Measurements from ENCODE around the gene PALMD.

PALMD gene

DNA sequence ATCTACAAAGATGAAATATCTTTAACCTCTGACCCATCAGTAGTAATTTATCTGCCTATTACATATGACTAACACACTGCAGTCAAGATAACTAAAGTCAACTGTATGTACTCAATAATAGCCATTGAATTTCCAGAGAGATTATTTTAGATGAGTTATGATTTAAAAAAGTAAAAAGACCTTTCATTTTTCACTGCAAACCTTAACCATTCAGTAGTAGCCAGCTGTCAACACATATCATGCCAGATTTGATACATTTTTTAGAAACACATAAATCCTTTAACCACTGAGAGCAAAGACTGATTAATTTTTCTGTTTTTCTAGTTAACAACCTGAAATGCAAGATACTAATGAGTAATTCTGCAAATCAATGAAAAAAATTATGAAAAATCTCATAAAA lies 31.0 kb downstream of the PALMD start:
- DNase-seq (ENCODE audit: insufficient read length, low spot score) (no peak), FAIRE-seq (no peak)
- TF ChIP-seq POLR2A (IDR thresholded peaks at IDR 0.05; ENCODE audit: low read depth, low read length), result no peak

DNA sequence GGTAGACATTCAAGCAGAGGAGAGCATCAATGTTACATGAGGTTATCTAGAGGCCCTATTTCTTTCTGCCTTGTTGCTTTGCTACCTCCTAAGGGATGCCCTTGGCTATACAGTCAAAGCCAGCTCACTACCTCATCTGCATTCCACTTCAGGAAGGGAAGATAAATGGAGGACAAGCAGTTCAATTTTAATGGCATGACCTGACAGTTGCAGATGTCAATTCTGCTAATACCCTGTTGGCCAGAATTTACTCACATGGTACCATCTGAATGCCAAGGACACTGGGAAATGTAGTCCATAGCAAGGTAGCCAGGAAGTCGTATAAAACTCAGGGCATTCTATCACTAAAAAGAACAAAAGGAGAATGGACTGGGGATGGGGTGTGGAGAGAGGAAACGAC lies 31.5 kb downstream of the PALMD start:
- TF ChIP-seq POLR2A (IDR thresholded peaks at IDR 0.05; ENCODE audit: low read depth, low read length), result no peak
- DNase-seq (ENCODE audit: insufficient read length, low spot score) (no peak), FAIRE-seq (peak; percentile 27)

DNA sequence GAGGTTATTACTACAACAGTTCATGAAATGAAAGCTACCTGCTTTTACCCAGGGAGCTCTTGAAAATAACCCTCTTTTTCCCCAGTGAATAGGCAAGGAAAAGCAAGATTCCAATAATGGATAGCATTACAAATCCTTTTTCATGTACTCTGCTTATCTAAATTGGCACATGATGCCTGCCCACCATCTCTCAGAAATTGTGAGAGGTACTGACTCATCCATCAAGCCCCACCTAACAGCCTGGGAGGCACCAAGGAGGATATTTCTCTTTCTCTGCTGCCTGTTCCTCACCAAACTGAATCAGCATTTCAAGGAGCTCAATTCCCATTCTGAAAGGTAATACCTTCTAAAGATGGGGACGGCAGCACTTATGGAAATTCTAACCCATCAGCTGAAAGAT lies 34.4 kb downstream of the PALMD start:
- FAIRE-seq (peak; percentile 69), DNase-seq (ENCODE audit: insufficient read length, low spot score) (no peak)
- TF ChIP-seq POLR2A (IDR thresholded peaks at IDR 0.05; ENCODE audit: low read depth, low read length), result no peak

DNA sequence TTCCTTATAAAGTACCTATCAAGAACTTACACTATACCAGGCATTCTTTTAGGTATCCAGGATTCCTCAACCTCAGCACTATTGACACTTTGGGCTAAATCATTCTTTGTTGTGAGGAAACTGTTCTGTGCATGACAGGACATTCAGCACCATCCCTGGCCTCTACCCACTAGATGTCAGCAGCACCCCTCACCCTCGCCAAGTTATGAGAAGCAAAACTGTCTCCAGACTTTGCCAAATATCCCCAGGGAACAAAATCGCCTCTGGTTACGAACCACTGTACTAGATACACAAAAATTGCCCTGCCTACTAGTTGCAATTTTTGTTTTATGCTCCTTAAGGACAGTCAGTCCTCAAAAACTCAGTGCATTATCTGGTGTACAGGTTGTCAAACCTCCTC lies 35.7 kb downstream of the PALMD start:
- FAIRE-seq (no peak), DNase-seq (ENCODE audit: insufficient read length, low spot score) (no peak)
- no peak for TF ChIP-seq POLR2A (IDR thresholded peaks at IDR 0.05; ENCODE audit: low read depth, low read length)

DNA sequence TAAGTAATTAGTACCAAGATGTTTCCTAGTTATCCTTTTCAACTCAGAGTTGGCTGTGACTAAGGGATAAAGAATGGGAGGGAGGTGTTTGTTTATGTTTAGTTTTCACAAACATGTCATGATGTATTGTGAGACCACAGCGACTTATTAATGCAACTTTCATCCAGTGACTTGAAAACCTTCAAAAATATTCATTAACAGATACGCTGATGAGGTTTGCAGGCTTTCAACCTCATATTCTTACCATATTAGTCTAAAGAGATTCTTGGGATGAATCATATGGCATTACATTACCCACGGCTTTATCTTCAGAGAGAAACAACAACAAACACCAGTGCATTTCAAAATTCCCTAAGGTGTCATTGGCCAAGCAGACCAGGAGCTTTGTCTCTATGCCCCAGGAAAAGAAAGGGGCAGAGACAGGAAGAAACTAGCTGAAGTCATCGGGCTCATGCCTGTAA lies 36.4 kb downstream of the PALMD start:
- peak; percentile 73 for FAIRE-seq
- peak; percentile 19 for DNase-seq (ENCODE audit: insufficient read length, low spot score)
- TF ChIP-seq POLR2A (IDR thresholded peaks at IDR 0.05; ENCODE audit: low read depth, low read length), result no peak

DNA sequence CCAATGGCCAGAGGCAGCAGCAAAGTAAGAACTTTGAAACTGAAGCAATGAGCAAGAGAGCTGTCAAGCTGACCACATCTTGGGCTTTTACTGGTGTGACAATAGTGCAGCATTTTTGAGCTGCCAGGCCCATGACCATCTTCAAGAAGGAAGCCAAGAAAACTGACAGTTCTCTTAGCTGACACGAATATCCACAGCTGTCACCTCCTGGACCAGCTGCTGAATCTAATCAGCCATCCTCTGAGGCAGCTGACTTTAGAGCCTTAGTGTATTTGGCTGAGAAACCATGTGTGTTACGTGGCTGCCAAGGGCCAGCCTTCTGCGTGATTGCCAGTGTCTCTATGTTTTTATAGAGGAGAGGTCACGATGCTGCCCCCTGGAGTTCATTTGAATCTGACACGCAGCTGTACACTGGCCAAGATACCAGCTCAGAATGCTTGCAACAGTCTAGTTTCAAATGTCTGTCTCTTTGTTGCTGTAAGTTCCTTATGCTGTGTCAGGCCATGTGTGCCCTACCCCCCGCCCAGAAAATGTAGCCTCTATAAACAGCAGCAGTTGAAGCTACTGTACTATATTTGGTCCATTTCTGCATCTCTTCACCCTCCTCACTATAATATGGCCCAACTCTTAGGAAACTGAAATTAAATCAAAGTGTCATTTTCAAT lies 39.7 kb downstream of the PALMD start:
- no peak for TF ChIP-seq POLR2A (IDR thresholded peaks at IDR 0.05; ENCODE audit: low read depth, low read length)

DNA sequence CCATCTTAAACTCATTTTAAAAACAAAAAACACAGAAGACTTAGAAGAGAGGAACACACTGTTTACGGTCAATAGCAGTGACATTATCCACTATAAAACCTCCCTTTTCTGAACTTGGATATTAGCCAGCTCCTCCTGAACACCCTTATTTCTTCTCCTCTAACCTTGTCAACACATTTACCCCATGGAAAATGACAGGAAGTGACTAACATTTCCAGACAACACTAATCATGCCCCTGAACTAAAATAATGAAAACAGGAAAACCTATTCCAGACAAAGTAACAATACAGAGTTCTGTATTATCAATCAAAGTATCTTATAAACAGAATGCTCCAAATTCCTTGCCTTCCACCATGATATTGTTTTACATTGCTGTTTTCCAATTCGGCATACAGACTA lies 45.3 kb downstream of the PALMD start:
- no peak for DNase-seq (ENCODE audit: insufficient read length, low spot score)
- no peak for TF ChIP-seq POLR2A (IDR thresholded peaks at IDR 0.05; ENCODE audit: low read depth, low read length)
- no peak for FAIRE-seq

More for the DNA sequence above, 39.7 kb downstream of the PALMD start:
- DNase-seq (ENCODE audit: insufficient read length, low spot score) (peak; percentile 19), FAIRE-seq (peak; percentile 93)

DNA sequence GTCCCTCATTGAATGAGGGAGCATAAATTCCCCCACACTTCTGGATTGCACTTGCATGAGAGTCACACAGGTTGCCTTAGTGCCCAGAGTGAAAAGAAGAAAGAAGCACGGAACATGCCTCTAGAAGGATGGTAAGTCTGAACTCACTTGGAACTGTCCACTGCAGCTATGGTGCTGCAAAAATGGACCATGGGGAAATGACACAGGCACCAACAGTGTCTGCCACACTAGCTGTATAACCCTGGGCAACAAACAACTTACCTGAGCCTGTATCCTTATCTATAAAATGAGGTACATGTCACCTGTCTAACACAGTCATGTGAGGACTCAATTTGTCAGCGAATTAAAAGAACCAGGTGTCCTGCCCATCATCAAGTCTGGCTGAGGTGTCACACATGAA lies 50.7 kb downstream of the PALMD start:
- FAIRE-seq (no peak), DNase-seq (ENCODE audit: insufficient read length, low spot score) (no peak)
- no peak for TF ChIP-seq POLR2A (IDR thresholded peaks at IDR 0.05; ENCODE audit: low read depth, low read length)

DNA sequence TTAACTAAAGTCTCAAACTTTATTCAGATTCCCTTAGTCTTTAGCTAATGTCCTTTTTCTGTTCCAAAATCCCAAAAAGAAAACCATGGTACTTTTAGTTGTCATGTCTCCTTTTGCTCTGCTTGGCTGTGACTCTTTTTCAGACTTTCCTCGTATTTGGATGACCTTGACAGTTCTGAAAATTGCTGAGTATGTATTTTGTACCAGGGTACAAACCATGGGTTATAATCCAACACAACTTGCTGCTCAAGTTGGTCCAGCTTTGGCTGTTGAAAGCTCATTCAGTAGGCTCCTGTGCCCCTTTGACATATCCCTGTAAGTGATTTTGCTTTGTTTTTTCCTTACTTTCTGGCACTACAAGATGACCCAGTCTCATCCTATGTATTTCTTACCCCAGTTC lies 51.7 kb downstream of the PALMD start:
- FAIRE-seq (no peak), DNase-seq (ENCODE audit: insufficient read length, low spot score) (no peak)

DNA sequence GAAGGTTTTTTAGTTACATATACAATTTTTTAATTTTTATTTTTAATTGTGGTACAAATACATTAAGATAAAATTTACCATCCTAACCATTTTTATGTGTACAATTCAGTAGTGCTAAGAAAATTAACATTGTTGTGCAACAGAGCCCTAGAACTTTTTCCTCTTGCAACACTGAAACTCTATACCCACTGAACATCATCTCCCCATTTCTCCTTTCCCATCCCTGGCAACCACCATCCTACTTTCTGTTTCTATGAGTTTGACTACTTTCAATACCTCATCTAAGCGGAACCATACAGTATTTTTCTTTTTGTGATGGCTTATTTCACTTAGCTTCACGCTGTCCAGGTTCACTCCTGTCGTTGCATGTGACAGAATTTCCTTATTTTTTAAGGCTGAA lies 54.1 kb downstream of the PALMD start:
- FAIRE-seq, result no peak
- no peak for DNase-seq (ENCODE audit: insufficient read length, low spot score)
- no peak for TF ChIP-seq POLR2A (IDR thresholded peaks at IDR 0.05; ENCODE audit: low read depth, low read length)

More for the DNA sequence above, 51.7 kb downstream of the PALMD start:
- TF ChIP-seq POLR2A (IDR thresholded peaks at IDR 0.05; ENCODE audit: low read depth, low read length), result no peak

DNA sequence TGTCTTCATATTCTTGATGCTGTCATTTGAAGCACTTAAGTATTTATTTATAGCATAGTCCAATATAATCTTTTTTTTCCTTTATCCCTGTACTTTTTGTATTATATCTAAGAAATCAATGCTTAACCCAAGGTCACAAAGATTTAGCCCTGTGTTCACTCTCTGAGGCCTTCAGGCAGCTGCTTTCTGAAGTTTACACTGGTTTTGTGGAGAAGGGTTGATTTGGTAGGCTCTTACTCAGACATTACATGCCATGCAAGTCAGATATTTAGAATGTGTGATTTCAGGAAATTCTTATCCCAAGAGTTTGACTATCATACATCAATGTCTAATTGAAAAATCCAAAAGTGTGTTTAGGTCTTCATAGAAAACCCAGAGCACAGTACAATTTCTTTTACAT lies 56.3 kb downstream of the PALMD start:
- DNase-seq (ENCODE audit: insufficient read length, low spot score) (no peak), FAIRE-seq (no peak)
- TF ChIP-seq POLR2A (IDR thresholded peaks at IDR 0.05; ENCODE audit: low read depth, low read length), result no peak

DNA sequence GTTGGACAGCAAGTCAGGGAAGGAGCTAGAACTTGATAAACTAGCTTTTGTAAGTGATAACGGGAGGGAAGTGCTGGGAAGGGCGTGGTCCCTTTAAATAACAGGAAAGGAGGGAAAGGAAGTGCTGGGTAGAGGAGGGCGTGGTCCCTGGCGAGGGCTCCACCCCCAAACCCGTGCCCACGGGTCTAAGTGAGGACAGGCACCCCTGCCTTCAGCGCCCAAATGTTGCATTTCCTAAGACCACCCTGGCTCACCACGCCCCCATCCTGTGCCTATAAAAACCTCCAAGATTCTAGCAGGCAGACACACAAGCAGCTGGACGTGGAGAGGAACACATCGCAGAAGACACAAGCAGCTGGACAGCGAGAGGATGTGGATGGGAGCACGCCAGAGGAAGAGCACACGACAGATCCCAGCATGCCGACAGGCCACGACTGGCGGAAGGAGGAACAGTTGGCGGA lies 58.5 kb downstream of the PALMD start:
- peak; percentile 15 for DNase-seq (ENCODE audit: insufficient read length, low spot score)
- FAIRE-seq, result peak; percentile 95
- peak; percentile 63; the same call in 1 of the 2 replicates for TF ChIP-seq POLR2A (IDR thresholded peaks at IDR 0.05; ENCODE audit: low read depth, low read length)

DNA sequence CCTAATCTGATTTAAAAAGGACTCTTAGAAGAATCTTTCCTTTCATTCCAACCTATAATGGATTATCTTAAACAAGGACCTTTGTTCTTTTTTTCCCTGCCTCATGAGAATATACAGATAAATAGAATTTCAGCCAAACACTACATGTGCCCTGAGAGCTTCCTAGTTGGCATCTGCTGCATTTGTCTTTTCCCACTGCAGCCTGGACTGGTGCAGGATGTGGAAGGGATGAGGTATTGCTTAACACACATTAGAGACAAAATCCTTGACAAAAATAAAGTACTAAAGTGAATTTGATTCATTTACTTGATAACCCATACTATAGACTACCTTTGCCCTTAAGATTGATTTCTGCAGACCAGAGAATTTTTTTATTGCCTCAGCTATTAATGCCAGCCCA lies 59.5 kb downstream of the PALMD start:
- TF ChIP-seq POLR2A (IDR thresholded peaks at IDR 0.05; ENCODE audit: low read depth, low read length), result no peak
- no peak for DNase-seq (ENCODE audit: insufficient read length, low spot score)
- FAIRE-seq, result no peak

DNA sequence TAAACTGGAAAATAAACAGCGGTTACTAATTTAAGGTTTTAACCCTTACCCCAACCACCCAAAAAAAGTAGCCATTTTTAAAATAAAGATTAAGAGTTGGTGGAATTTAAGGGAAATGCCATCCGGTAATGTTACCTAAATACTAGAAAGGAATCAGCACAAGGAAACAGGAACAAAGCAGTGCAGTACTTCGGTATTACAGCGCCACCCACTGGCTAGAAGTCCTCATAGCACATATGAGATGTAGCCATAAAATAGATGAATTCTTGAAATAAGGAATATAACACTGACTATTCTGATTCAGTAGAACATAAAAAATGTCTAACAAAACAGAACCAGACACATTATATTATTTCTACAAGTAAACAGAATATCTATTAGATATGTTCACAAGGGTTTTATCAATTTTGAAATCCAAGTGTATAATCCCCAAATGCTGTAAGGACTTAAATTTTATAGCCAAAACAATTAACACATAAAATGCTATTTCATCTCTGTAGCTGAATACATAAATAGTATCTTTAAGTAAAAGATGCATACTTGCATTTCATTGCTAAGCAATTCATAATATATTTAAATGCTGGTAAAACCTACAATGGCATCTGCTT lies 61.7 kb downstream of the PALMD start:
- FAIRE-seq (peak; percentile 86), DNase-seq (ENCODE audit: insufficient read length, low spot score) (peak; percentile 17)
- TF ChIP-seq POLR2A (IDR thresholded peaks at IDR 0.05; ENCODE audit: low read depth, low read length), result no peak

DNA sequence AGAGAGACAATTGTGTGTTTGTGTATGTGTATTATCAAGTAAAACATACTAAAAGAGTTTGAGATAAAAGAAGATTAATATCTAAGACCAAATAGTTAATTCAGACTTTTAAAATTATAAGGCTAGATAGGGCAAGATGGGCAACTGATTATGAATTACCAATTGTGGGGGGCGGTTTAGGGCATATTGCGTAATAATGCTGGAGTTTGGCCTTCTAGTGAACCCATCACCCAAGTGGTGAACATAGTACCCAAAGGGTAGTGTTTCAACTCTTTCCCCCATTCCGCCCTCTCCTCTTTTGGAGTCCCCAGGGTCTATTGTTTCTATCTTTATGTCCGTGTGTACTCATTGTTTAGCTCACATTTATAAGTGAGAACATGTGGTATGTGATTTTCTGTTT lies 65.1 kb downstream of the PALMD start:
- no peak for TF ChIP-seq POLR2A (IDR thresholded peaks at IDR 0.05; ENCODE audit: low read depth, low read length)
- DNase-seq (ENCODE audit: insufficient read length, low spot score) (no peak), FAIRE-seq (no peak)

Data from H54 (cell line).